WTC11 (cell line): ENCODE results near the gene POU5F1. TPM values are rescaled to one million over a fixed set of nuclear protein-coding genes. Genes with fewer than 3 reads are reported as not detected.
A peak's percentile ranks its signal among the peaks of the same experiment; 100 is the strongest.

Experiments
- ATAC-seq: fragments of 200-7000 bp; cut with Tn5 transposase; 2 replicates; pipeline ENCODE4 v1.10.0; 2021; ENCODE audit warnings: mild to moderate bottlenecking, moderate library complexity
- CTCF ChIA-PET: fragments of 300-600 bp; sonication (Branson Sonifier 250); formaldehyde crosslinking; loops from one replicate; lab custom pipeline; 2021; ENCODE audit warnings: antibody characterized with exemption; lab: Charles Lee
- POLR2A ChIA-PET: fragments of 350-600 bp; sonication (Branson Sonifier 250); formaldehyde crosslinking; loops from one replicate; lab custom pipeline; 2021; ENCODE audit warnings: antibody characterized with exemption; lab: Charles Lee
- DNase-seq: peaks from one replicate; pipeline ENCODE4 v3.0.0; 2021; ENCODE audit warnings: low spot score
- H3K27ac Mint-ChIP-seq: 2 replicates; pipeline ENCODE4 v1.8.0; 2021; ENCODE audit warnings: mixed read lengths
- H3K27me3 Mint-ChIP-seq: 2 replicates; pipeline ENCODE4 v1.8.0; 2021; ENCODE audit warnings: low read depth, mild to moderate bottlenecking, moderate library complexity, mixed read lengths
- H3K36me3 Mint-ChIP-seq: 2 replicates; pipeline ENCODE4 v1.8.0; 2021; ENCODE audit warnings: mixed read lengths
- H3K4me1 Mint-ChIP-seq: 2 replicates; pipeline ENCODE4 v1.8.0; 2022; ENCODE audit warnings: mixed read lengths
- H3K4me3 Mint-ChIP-seq: 2 replicates; pipeline ENCODE4 v1.8.0; 2021; ENCODE audit warnings: mild to moderate bottlenecking, moderate library complexity, mixed read lengths
- H3K9me3 Mint-ChIP-seq: 2 replicates; pipeline ENCODE4 v1.8.0; 2021; ENCODE audit warnings: mixed read lengths
- ATF1 ChIP-seq: sonication (generic); formaldehyde crosslinking; IDR thresholded peaks from 2 replicates; pipeline ENCODE4 v1.8.1; 2023; ENCODE audit warnings: mild to moderate bottlenecking, moderate library complexity, missing genetic modification reagents
- ATF2 ChIP-seq: sonication (generic); formaldehyde crosslinking; IDR thresholded peaks from 2 replicates; pipeline ENCODE4 v1.8.1; 2022; ENCODE audit warnings: low read depth, missing genetic modification reagents, borderline replicate concordance
- CDX4 ChIP-seq: fragments of 250-450 bp; sonication (Bioruptor Pico); IDR thresholded peaks from 2 replicates; pipeline ENCODE4 v1.9.0; 2021; ENCODE audit warnings: moderate library complexity, mild to moderate bottlenecking, inconsistent platforms, borderline replicate concordance
- ELF4 ChIP-seq: sonication (generic); formaldehyde crosslinking; IDR thresholded peaks from 2 replicates; pipeline ENCODE4 v1.8.1; 2022; ENCODE audit warnings: low read depth, mild to moderate bottlenecking, moderate library complexity, missing genetic modification reagents
- ETV6 ChIP-seq: sonication (generic); formaldehyde crosslinking; IDR thresholded peaks from 2 replicates; pipeline ENCODE4 v1.8.1; 2022; ENCODE audit warnings: mild to moderate bottlenecking, missing genetic modification reagents
- NFE2L1 ChIP-seq: sonication (generic); formaldehyde crosslinking; IDR thresholded peaks from 2 replicates; pipeline ENCODE4 v1.8.1; 2023; ENCODE audit warnings: missing genetic modification reagents
- OVOL2 ChIP-seq: fragments of 250-450 bp; sonication (Bioruptor Pico); IDR thresholded peaks from 2 replicates; pipeline ENCODE4 v1.9.0; 2021; ENCODE audit warnings: mild to moderate bottlenecking, borderline replicate concordance
- PREB ChIP-seq: sonication (generic); formaldehyde crosslinking; IDR thresholded peaks from 2 replicates; pipeline ENCODE4 v1.8.1; 2022; ENCODE audit warnings: mild to moderate bottlenecking, missing genetic modification reagents, moderate library complexity, borderline replicate concordance
- PRRX2 ChIP-seq: fragments of 250-450 bp; sonication (Bioruptor Pico); IDR thresholded peaks from 2 replicates; pipeline ENCODE4 v1.8.0; 2021; ENCODE audit warnings: mild to moderate bottlenecking
- RORB ChIP-seq: fragments of 250-450 bp; sonication (Bioruptor Pico); IDR thresholded peaks from 2 replicates; pipeline ENCODE4 v1.9.0; 2021; ENCODE audit warnings: mild to moderate bottlenecking
- TEAD1 ChIP-seq: sonication (generic); formaldehyde crosslinking; IDR thresholded peaks from 2 replicates; pipeline ENCODE4 v1.8.0; 2022; ENCODE audit warnings: mild to moderate bottlenecking, missing genetic modification reagents
- ZMAT4 ChIP-seq: fragments of 250-450 bp; sonication (Bioruptor Pico); IDR thresholded peaks from 2 replicates; pipeline ENCODE4 v1.9.0; 2021; ENCODE audit warnings: mild to moderate bottlenecking
- ZNF396 ChIP-seq: fragments of 250-450 bp; sonication (Bioruptor Pico); IDR thresholded peaks from 2 replicates; pipeline ENCODE4 v1.8.0; 2021; ENCODE audit warnings: mild to moderate bottlenecking, moderate library complexity, borderline replicate concordance
- ZNF416 ChIP-seq: fragments of 250-450 bp; sonication (Bioruptor Pico); IDR thresholded peaks from 2 replicates; pipeline ENCODE4 v1.9.0; 2021; ENCODE audit warnings: mild to moderate bottlenecking, inconsistent platforms
- ZNF423 ChIP-seq: fragments of 250-450 bp; sonication (Bioruptor Pico); IDR thresholded peaks from 2 replicates; pipeline ENCODE4 v2.1.2; 2022; ENCODE audit warnings: mild to moderate bottlenecking, moderate library complexity
- total RNA-seq: library from RNA; stranded (reverse); gene quantifications from 3 replicates; pipeline ENCODE4 v1.2.3, GENCODE V29; 2021
- TF ChIP-seq, protein P1 (sequence below): sonication (generic); formaldehyde crosslinking; IDR thresholded peaks from 2 replicates; pipeline ENCODE4 v1.8.1; 2023; ENCODE audit warnings: mild to moderate bottlenecking, missing genetic modification reagents, moderate library complexity
- TF ChIP-seq, protein P2 (sequence below): sonication (generic); formaldehyde crosslinking; conservative IDR thresholded peaks from 2 replicates; pipeline ENCODE4 v1.8.1; 2022; ENCODE audit warnings: mild to moderate bottlenecking, missing genetic modification reagents

POU5F1 gene
- total RNA-seq, 1 experiment from 2014 or later = 2,735 TPM

DNA sequence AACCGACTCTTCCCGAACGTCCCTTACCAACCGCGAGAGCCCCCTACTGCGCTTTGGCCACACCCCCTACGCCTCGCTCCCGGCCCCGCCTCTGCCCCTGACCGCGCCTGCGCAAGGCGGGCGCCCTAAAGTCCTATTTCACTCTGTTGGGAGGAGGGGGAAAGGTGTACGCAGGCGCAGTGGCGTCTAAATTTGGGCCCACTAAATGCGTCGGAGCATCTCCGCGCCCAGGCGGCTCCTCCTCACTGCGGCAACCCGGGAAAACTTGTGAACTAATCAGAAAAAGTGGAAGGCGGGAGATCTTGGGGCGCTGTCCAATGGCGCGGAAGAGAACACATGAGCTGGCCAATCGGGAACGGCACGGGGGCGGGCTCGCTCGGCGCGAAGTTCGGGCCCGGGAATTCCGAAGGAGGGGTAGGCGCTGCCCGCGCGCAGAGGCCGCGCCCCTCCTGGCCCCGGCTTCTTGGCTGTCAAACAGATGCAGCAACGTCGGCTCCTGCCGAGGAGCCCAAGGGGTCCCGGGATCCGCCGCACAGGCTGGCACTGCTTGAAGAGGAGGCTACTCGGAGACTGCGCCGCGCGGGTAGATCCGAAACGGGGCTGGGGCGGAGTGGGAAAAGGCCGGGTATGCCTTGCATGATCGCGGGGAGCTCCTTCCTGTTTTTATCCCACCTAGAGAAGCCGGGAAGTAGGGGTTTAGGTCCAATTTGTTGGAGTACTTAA, 12.2 kb downstream of the POU5F1 start, which contains the start of gene TCF19 (continued):
- TF ChIP-seq PREB (peak; percentile 50; the same call in 1 of the 2 replicates), ATF1 (no peak), TEAD1 (CRISPR knock-in tag) (no peak)
- TF ChIP-seq, protein P1, sequence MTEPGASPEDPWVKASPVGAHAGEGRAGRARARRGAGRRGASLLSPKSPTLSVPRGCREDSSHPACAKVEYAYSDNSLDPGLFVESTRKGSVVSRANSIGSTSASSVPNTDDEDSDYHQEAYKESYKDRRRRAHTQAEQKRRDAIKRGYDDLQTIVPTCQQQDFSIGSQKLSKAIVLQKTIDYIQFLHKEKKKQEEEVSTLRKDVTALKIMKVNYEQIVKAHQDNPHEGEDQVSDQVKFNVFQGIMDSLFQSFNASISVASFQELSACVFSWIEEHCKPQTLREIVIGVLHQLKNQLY (CRISPR knock-in tag) = no peak

GRCh38 chr6:31157513-31158139, 12.9 kb downstream of the POU5F1 start, which contains the start of gene CCHCR1:
CCHCR1 (minus strand) TSS chr6:31157802; CDS start chr6:31157600, 202 bp downstream.
- H3K9me3 Mint-ChIP-seq = no peaks in the 10 kb centered on the region
- H3K27me3 Mint-ChIP-seq = no peaks in the 10 kb centered on the region
- ATAC-seq (peak; percentile 5), DNase-seq (no peak)
- H3K27ac Mint-ChIP-seq = peak within 1 kb of the TSS; percentile 93
- peaks cover 34% of the 10 kb centered on the region for H3K4me1 Mint-ChIP-seq
- H3K4me3 Mint-ChIP-seq = peak within 1 kb of the TSS; percentile 96
- peaks cover 35% of the 10 kb centered on the region for H3K36me3 Mint-ChIP-seq
- POLR2A ChIA-PET = interaction anchor here (0.5 to 3.6 kb wide), 5 partner anchors 12 to 23 kb away, joined by 3 to 44 read pairs (median 6); partner anchors contain the start of gene POU5F1
- no peak for TF ChIP-seq OVOL2 (CRISPR knock-in tag)
- TF ChIP-seq ZMAT4 (CRISPR knock-in tag) = no peak
- no peak for TF ChIP-seq ATF2 (CRISPR knock-in tag)
- no peak for TF ChIP-seq CDX4 (CRISPR knock-in tag)
- no peak for TF ChIP-seq NFE2L1
- TF ChIP-seq ELF4 (CRISPR knock-in tag) = no peak
- TF ChIP-seq, protein P2, sequence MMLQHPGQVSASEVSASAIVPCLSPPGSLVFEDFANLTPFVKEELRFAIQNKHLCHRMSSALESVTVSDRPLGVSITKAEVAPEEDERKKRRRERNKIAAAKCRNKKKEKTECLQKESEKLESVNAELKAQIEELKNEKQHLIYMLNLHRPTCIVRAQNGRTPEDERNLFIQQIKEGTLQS (CRISPR knock-in tag) = no peak
- TF ChIP-seq RORB (CRISPR knock-in tag) = no peak
- no peak for TF ChIP-seq PRRX2 (CRISPR knock-in tag)
- CTCF ChIA-PET = interaction anchor here (0.5 to 2.8 kb wide), 15 partner anchors 9 to 242 kb away, joined by 3 to 19 read pairs (median 5); no protein-coding TSS in a partner anchor

GRCh38 chr6:31156641-31157040, 13.8 kb downstream of the POU5F1 start:
- CTCF ChIA-PET = interaction anchor here (0.6 to 1.7 kb wide), 4 partner anchors 14 to 243 kb away, joined by 3 to 5 read pairs (median 4); no protein-coding TSS in a partner anchor
- H3K4me1 Mint-ChIP-seq = peaks cover 27% of the 10 kb centered on the region
- H3K9me3 Mint-ChIP-seq = no peaks in the 10 kb centered on the region
- POLR2A ChIA-PET = no interaction called here
- no peak for TF ChIP-seq ZNF423
- no peak for TF ChIP-seq NFE2L1
- no peak for TF ChIP-seq CDX4 (CRISPR knock-in tag)
- TF ChIP-seq ETV6 (CRISPR knock-in tag) = no peak
- TF ChIP-seq ZNF416 (CRISPR knock-in tag) = no peak
- no peak for TF ChIP-seq ZNF396 (CRISPR knock-in tag)
- H3K4me3 Mint-ChIP-seq = peak overlapping the region; percentile 96
- no peak overlapping the region for H3K27ac Mint-ChIP-seq
- ATAC-seq (no peak), DNase-seq (no peak)
- H3K36me3 Mint-ChIP-seq = peaks cover 32% of the 10 kb centered on the region
- H3K27me3 Mint-ChIP-seq = no peaks in the 10 kb centered on the region
